Ishikawa (cell line): ENCODE data around the gene SYNDIG1.

Experiments used
- CEBPB ChIP-seq: IDR thresholded peaks from 2 replicates; pipeline ENCODE4 v1.6.1; 2012
- CREB1 ChIP-seq: IDR thresholded peaks from 2 replicates; pipeline ENCODE4 v1.6.1; 2012; ENCODE audit warnings: low read depth
- EGR1 ChIP-seq: IDR thresholded peaks from 2 replicates; pipeline ENCODE4 v1.6.1; 2012
- EP300 ChIP-seq: IDR thresholded peaks from 2 replicates; pipeline ENCODE4 v1.6.1; 2012; ENCODE audit warnings: borderline replicate concordance
- FOXM1 ChIP-seq: IDR thresholded peaks from 2 replicates; pipeline ENCODE4 v1.6.1; 2012; ENCODE audit warnings: low read depth, borderline replicate concordance
- NFIC ChIP-seq: IDR thresholded peaks from 2 replicates; pipeline ENCODE4 v1.6.1; 2012
- RAD21 ChIP-seq: IDR thresholded peaks from 2 replicates; pipeline ENCODE4 v1.6.1; 2012; ENCODE audit warnings: low read depth
- TAF1 ChIP-seq: IDR thresholded peaks from 2 replicates; pipeline ENCODE4 v1.6.1; 2012; ENCODE audit warnings: low read depth, mild to moderate bottlenecking
- TCF12 ChIP-seq: IDR thresholded peaks from 2 replicates; pipeline ENCODE4 v1.6.1; 2012; ENCODE audit warnings: low read depth
- TEAD4 ChIP-seq: IDR thresholded peaks from 2 replicates; pipeline ENCODE4 v1.6.1; 2012
- YY1 ChIP-seq: IDR thresholded peaks from 2 replicates; pipeline ENCODE4 v1.6.1; 2012; ENCODE audit warnings: low read depth
- ZBTB7A ChIP-seq: IDR thresholded peaks from 2 replicates; pipeline ENCODE4 v1.6.1; 2012; ENCODE audit warnings: low read depth
- TF ChIP-seq, protein P1 (sequence below): IDR thresholded peaks from 2 replicates; pipeline ENCODE4 v1.6.1; 2012
- TF ChIP-seq, protein P2 (sequence below): IDR thresholded peaks from 2 replicates; pipeline ENCODE4 v1.6.1; 2012
- TF ChIP-seq, protein P3 (sequence below): IDR thresholded peaks from 2 replicates; pipeline ENCODE4 v1.6.1; 2012; ENCODE audit warnings: low read depth, mild to moderate bottlenecking

The SYNDIG1 gene

DNA sequence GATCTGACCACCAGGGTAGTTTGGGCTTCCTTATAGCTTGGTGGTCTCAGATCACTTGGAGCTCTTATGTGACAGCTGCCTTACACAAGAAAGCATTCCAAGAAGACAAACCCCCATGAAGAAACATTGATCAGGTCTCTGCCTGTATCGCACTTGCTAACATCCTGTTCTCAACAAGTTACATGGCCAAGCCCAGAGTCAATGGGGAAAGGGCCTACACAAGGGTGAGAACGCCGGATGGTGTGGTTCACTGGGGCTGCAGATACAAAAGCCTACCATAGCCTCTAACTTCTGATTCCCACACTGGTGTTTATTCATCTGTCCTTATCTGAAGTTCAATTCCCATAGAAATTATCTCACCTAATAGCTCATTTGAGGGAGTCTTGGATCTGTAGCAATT, 235.5 kb downstream of the SYNDIG1 start:
- TF ChIP-seq TAF1: no peak
- TF ChIP-seq, protein P1, sequence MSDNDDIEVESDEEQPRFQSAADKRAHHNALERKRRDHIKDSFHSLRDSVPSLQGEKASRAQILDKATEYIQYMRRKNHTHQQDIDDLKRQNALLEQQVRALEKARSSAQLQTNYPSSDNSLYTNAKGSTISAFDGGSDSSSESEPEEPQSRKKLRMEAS: no peak
- TF ChIP-seq FOXM1: no peak
- no peak for TF ChIP-seq NFIC
- no peak for TF ChIP-seq ZBTB7A
- TF ChIP-seq EGR1: no peak
- no peak for TF ChIP-seq RAD21
- no peak for TF ChIP-seq TEAD4
- TF ChIP-seq, protein P2, sequence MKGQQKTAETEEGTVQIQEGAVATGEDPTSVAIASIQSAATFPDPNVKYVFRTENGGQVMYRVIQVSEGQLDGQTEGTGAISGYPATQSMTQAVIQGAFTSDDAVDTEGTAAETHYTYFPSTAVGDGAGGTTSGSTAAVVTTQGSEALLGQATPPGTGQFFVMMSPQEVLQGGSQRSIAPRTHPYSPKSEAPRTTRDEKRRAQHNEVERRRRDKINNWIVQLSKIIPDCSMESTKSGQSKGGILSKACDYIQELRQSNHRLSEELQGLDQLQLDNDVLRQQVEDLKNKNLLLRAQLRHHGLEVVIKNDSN: no peak
- no peak for TF ChIP-seq EP300

DNA sequence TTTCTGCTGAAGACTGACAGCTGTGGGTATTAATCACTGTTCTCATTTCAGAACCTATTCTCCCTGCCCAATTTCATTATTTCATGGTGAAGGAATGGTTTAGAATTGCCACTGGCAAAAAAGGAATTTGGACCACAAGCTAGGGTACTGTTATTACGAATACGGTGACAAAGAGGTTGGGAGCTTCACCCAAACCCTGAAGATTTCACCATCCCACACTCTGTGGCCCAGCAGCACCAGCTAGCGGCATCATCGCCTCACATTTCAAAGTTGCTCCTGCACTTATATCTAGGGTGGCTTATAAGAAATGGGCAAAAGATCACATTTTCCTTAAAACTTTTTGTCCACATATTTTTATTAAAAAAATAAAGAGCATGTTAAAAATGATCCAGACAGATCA, 236.1 kb downstream of the SYNDIG1 start:
- TF ChIP-seq CREB1 (no peak), CEBPB (no peak), FOXM1 (no peak), ZBTB7A (no peak), YY1 (no peak), TCF12 (no peak), EP300 (no peak), TEAD4 (no peak), TAF1 (no peak), NFIC (no peak), RAD21 (no peak), EGR1 (no peak)
- TF ChIP-seq, protein P2: no peak
- TF ChIP-seq, protein P1: no peak
- TF ChIP-seq, protein P3, sequence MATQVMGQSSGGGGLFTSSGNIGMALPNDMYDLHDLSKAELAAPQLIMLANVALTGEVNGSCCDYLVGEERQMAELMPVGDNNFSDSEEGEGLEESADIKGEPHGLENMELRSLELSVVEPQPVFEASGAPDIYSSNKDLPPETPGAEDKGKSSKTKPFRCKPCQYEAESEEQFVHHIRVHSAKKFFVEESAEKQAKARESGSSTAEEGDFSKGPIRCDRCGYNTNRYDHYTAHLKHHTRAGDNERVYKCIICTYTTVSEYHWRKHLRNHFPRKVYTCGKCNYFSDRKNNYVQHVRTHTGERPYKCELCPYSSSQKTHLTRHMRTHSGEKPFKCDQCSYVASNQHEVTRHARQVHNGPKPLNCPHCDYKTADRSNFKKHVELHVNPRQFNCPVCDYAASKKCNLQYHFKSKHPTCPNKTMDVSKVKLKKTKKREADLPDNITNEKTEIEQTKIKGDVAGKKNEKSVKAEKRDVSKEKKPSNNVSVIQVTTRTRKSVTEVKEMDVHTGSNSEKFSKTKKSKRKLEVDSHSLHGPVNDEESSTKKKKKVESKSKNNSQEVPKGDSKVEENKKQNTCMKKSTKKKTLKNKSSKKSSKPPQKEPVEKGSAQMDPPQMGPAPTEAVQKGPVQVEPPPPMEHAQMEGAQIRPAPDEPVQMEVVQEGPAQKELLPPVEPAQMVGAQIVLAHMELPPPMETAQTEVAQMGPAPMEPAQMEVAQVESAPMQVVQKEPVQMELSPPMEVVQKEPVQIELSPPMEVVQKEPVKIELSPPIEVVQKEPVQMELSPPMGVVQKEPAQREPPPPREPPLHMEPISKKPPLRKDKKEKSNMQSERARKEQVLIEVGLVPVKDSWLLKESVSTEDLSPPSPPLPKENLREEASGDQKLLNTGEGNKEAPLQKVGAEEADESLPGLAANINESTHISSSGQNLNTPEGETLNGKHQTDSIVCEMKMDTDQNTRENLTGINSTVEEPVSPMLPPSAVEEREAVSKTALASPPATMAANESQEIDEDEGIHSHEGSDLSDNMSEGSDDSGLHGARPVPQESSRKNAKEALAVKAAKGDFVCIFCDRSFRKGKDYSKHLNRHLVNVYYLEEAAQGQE: no peak

DNA sequence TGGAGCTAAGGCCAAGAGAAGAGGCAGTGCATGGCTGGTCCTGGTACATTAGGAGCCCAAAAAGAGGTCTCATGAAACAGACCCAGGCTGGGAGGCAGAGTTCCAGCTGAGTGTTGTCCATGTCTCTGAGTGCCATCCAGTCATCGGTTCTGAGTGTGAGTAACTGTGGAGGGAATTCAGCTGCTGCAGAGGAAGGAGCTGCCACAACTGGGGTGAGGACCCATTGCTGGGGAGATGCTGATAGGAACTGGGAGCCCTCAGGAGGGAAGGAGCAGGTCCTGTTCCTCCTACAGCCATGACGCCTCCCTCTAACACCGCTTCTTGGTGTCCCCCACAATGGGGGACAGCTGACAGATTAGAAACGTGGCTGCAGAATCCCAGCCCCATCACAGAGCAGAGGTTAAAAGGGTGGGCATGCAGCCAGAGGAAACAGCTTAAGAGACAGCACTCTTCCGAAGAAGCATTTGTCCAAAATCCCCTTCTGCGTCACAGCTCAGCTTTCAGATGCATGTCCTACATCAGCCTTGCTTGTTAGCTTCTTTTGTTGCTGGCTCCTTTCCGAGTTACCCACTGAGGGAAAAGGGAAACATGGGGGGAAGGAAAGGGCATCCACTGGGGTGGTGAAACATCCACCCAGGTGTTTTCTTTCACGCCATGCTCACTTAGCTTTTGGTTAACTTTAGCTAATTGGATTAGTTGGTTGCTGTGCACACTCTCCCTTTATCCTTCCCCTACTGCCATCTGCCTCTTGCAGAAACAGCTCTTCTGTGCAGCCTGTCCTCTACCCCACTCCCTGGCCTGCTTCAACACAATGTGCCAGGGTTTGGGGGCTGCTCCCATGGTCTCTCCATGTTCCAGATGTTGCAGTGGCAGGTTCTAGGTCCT, 239.2 kb downstream of the SYNDIG1 start:
- TF ChIP-seq FOXM1 (no peak), YY1 (no peak), CREB1 (no peak), TAF1 (no peak), ZBTB7A (no peak), CEBPB (no peak), EGR1 (no peak), TEAD4 (no peak), TCF12 (no peak), NFIC (no peak), EP300 (no peak), RAD21 (no peak)
- TF ChIP-seq, protein P3: no peak
- TF ChIP-seq, protein P1: no peak
- TF ChIP-seq, protein P2: no peak
